Skeletal muscle satellite cell (primary cell): ENCODE data around the gene MTURN.
A peak's percentile ranks its signal among the peaks of the same experiment; 100 is the strongest.

Source experiments
- H3K27me3 ChIP-seq: 2 replicates; pipeline ENCODE4 v1.7.0; 2013; ENCODE audit warnings: low read length; ENCODE audit not compliant: control insufficient read depth, insufficient read depth
- H3K36me3 ChIP-seq: 2 replicates; pipeline ENCODE4 v1.7.0; 2013; ENCODE audit warnings: mild to moderate bottlenecking, control low read depth, low read length; ENCODE audit not compliant: insufficient read depth
- H3K4me1 ChIP-seq: 2 replicates; pipeline ENCODE4 v1.7.0; 2013; ENCODE audit warnings: low read length; ENCODE audit not compliant: control insufficient read depth, insufficient read depth
- H3K4me2 ChIP-seq: 2 replicates; pipeline ENCODE4 v1.7.0; 2013; ENCODE audit warnings: mild to moderate bottlenecking, low read length
- H3K4me3 ChIP-seq: 2 replicates; pipeline ENCODE4 v1.7.0; 2013; ENCODE audit warnings: low read length
- H3K9ac ChIP-seq: 2 replicates; pipeline ENCODE4 v1.7.0; 2013; ENCODE audit warnings: mild to moderate bottlenecking, low read depth, low read length, moderate library complexity
- H3K9me3 ChIP-seq: replicated peaks from 2 replicates; pipeline ENCODE4 v1.7.0; 2013; ENCODE audit warnings: mild to moderate bottlenecking, control low read depth, low read length

Gene MTURN

GRCh38 chr7:30164567-30164966 lies 29.8 kb downstream of the MTURN start:
- Histone ChIP-seq H3K4me3 (no peak overlapping the region), H3K36me3 (no peaks in the 10 kb centered on the region), H3K27me3 (no peaks in the 10 kb centered on the region), H3K4me1 (peaks cover 29% of the 10 kb centered on the region), H3K9me3 (no peaks in the 10 kb centered on the region), H3K4me2 (no peak overlapping the region), H3K9ac (no peak overlapping the region)

GRCh38 chr7:30165590-30165989 lies 30.8 kb downstream of the MTURN start:
- Histone ChIP-seq H3K36me3 (no peaks in the 10 kb centered on the region), H3K9me3 (no peaks in the 10 kb centered on the region), H3K4me3 (no peak overlapping the region), H3K4me2 (no peak overlapping the region), H3K27me3 (no peaks in the 10 kb centered on the region), H3K9ac (no peak overlapping the region), H3K4me1 (peaks cover 37% of the 10 kb centered on the region)

GRCh38 chr7:30166155-30166840 lies 31.5 kb downstream of the MTURN start:
- peaks cover 37% of the 10 kb centered on the region for H3K4me1 ChIP-seq

GRCh38 chr7:30166841-30167235 lies 32.1 kb downstream of the MTURN start:
- Histone ChIP-seq H3K27me3 (no peaks in the 10 kb centered on the region), H3K4me3 (no peak overlapping the region), H3K9ac (no peak overlapping the region), H3K9me3 (no peaks in the 10 kb centered on the region), H3K4me1 (peaks cover 40% of the 10 kb centered on the region), H3K4me2 (no peak overlapping the region), H3K36me3 (no peaks in the 10 kb centered on the region)

More at GRCh38 chr7:30166155-30166840, 31.5 kb downstream of the MTURN start:
- Histone ChIP-seq H3K27me3 (no peaks in the 10 kb centered on the region), H3K9me3 (no peaks in the 10 kb centered on the region), H3K9ac (no peak overlapping the region), H3K4me3 (no peak overlapping the region), H3K36me3 (no peaks in the 10 kb centered on the region), H3K4me2 (no peak overlapping the region)

GRCh38 chr7:30167901-30168300 lies 33.1 kb downstream of the MTURN start:
- Histone ChIP-seq H3K4me3 (no peak overlapping the region), H3K4me1 (peaks cover 43% of the 10 kb centered on the region), H3K36me3 (no peaks in the 10 kb centered on the region), H3K27me3 (no peaks in the 10 kb centered on the region), H3K4me2 (no peak overlapping the region), H3K9me3 (no peaks in the 10 kb centered on the region), H3K9ac (no peak overlapping the region)

GRCh38 chr7:30168835-30169573 lies 34.2 kb downstream of the MTURN start:
- peak overlapping the region; percentile 25 for H3K4me3 ChIP-seq
- H3K9ac ChIP-seq = peak overlapping the region; percentile 4
- peaks cover 42% of the 10 kb centered on the region for H3K4me1 ChIP-seq
- no peaks in the 10 kb centered on the region for H3K9me3 ChIP-seq
- peak overlapping the region; percentile 66 for H3K4me2 ChIP-seq
- H3K27me3 ChIP-seq = no peaks in the 10 kb centered on the region
- no peaks in the 10 kb centered on the region for H3K36me3 ChIP-seq

GRCh38 chr7:30169579-30169978 lies 34.8 kb downstream of the MTURN start:
- Histone ChIP-seq H3K27me3 (no peaks in the 10 kb centered on the region), H3K4me1 (peaks cover 40% of the 10 kb centered on the region), H3K4me2 (peak overlapping the region; percentile 66), H3K9me3 (no peaks in the 10 kb centered on the region), H3K4me3 (peak overlapping the region; percentile 25), H3K36me3 (no peaks in the 10 kb centered on the region), H3K9ac (peak overlapping the region; percentile 4)

- H3K4me2 ChIP-seq = no peak overlapping the region
- no peak overlapping the region for H3K9ac ChIP-seq
- no peaks in the 10 kb centered on the region for H3K36me3 ChIP-seq
- no peaks in the 10 kb centered on the region for H3K9me3 ChIP-seq
- H3K4me3 ChIP-seq = no peak overlapping the region
- no peaks in the 10 kb centered on the region for H3K27me3 ChIP-seq
- H3K4me1 ChIP-seq = peaks cover 40% of the 10 kb centered on the region
These were observed 35.9 kb downstream of the MTURN start for GRCh38 chr7:30170476-30171205.

- H3K4me3 ChIP-seq = no peak overlapping the region
- peaks cover 40% of the 10 kb centered on the region for H3K4me1 ChIP-seq
- H3K27me3 ChIP-seq = no peaks in the 10 kb centered on the region
- H3K9me3 ChIP-seq = no peaks in the 10 kb centered on the region
- H3K4me2 ChIP-seq = no peak overlapping the region
- H3K36me3 ChIP-seq = no peaks in the 10 kb centered on the region
- H3K9ac ChIP-seq = peak overlapping the region; percentile 34
These were observed 37.1 kb downstream of the MTURN start for GRCh38 chr7:30171766-30172447.

- Histone ChIP-seq H3K9me3 (no peaks in the 10 kb centered on the region), H3K4me2 (peak overlapping the region; percentile 20), H3K9ac (peak overlapping the region; percentile 34), H3K27me3 (no peaks in the 10 kb centered on the region), H3K4me3 (no peak overlapping the region), H3K4me1 (peaks cover 40% of the 10 kb centered on the region), H3K36me3 (no peaks in the 10 kb centered on the region)
These were observed 37.7 kb downstream of the MTURN start for GRCh38 chr7:30172451-30172850.
